WTC11 (cell line): ENCODE results near the gene SDF2. TPM values are rescaled to one million over a fixed set of nuclear protein-coding genes. Genes with fewer than 3 reads are reported as not detected.

Source experiments
- ATAC-seq: fragments of 200-7000 bp; cut with Tn5 transposase; 2 replicates; pipeline ENCODE4 v1.10.0; 2021; ENCODE audit warnings: mild to moderate bottlenecking, moderate library complexity
- CTCF ChIA-PET: fragments of 300-600 bp; sonication (Branson Sonifier 250); formaldehyde crosslinking; loops from one replicate; lab custom pipeline; 2021; ENCODE audit warnings: antibody characterized with exemption; lab: Charles Lee
- POLR2A ChIA-PET: fragments of 350-600 bp; sonication (Branson Sonifier 250); formaldehyde crosslinking; loops from one replicate; lab custom pipeline; 2021; ENCODE audit warnings: antibody characterized with exemption; lab: Charles Lee
- DNase-seq: peaks from one replicate; pipeline ENCODE4 v3.0.0; 2021; ENCODE audit warnings: low spot score
- H3K27ac Mint-ChIP-seq: 2 replicates; pipeline ENCODE4 v1.8.0; 2021; ENCODE audit warnings: mixed read lengths
- H3K27me3 Mint-ChIP-seq: 2 replicates; pipeline ENCODE4 v1.8.0; 2021; ENCODE audit warnings: low read depth, mild to moderate bottlenecking, moderate library complexity, mixed read lengths
- H3K36me3 Mint-ChIP-seq: 2 replicates; pipeline ENCODE4 v1.8.0; 2021; ENCODE audit warnings: mixed read lengths
- H3K4me1 Mint-ChIP-seq: 2 replicates; pipeline ENCODE4 v1.8.0; 2022; ENCODE audit warnings: mixed read lengths
- H3K4me3 Mint-ChIP-seq: 2 replicates; pipeline ENCODE4 v1.8.0; 2021; ENCODE audit warnings: mild to moderate bottlenecking, moderate library complexity, mixed read lengths
- H3K9me3 Mint-ChIP-seq: 2 replicates; pipeline ENCODE4 v1.8.0; 2021; ENCODE audit warnings: mixed read lengths
- AFF4 ChIP-seq: sonication (generic); formaldehyde crosslinking; IDR thresholded peaks from 2 replicates; pipeline ENCODE4 v1.8.1; 2023; ENCODE audit warnings: mild to moderate bottlenecking, missing genetic modification reagents, borderline replicate concordance
- AR ChIP-seq: fragments of 250-450 bp; sonication (Bioruptor Pico); IDR thresholded peaks from 2 replicates; pipeline ENCODE4 v1.9.0; 2021; ENCODE audit warnings: mild to moderate bottlenecking
- ATF2 ChIP-seq: sonication (generic); formaldehyde crosslinking; IDR thresholded peaks from 2 replicates; pipeline ENCODE4 v1.8.1; 2022; ENCODE audit warnings: low read depth, missing genetic modification reagents, borderline replicate concordance
- ATF6 ChIP-seq: sonication (generic); formaldehyde crosslinking; IDR thresholded peaks from 2 replicates; pipeline ENCODE4 v1.8.1; 2023; ENCODE audit warnings: mild to moderate bottlenecking, missing genetic modification reagents
- GTF2I ChIP-seq: fragments of 250-450 bp; sonication (Bioruptor Pico); conservative IDR thresholded peaks from 2 replicates; pipeline ENCODE4 v1.4.0; 2021; ENCODE audit warnings: mild to moderate bottlenecking
- IRF2 ChIP-seq: sonication (generic); formaldehyde crosslinking; IDR thresholded peaks from 2 replicates; pipeline ENCODE4 v1.8.0; 2022; ENCODE audit warnings: low read depth, missing genetic modification reagents, borderline replicate concordance
- MAX ChIP-seq: sonication (generic); formaldehyde crosslinking; IDR thresholded peaks from 2 replicates; pipeline ENCODE4 v1.8.0; 2022; ENCODE audit warnings: mild to moderate bottlenecking, missing genetic modification reagents
- PRRX2 ChIP-seq: fragments of 250-450 bp; sonication (Bioruptor Pico); IDR thresholded peaks from 2 replicates; pipeline ENCODE4 v1.8.0; 2021; ENCODE audit warnings: mild to moderate bottlenecking
- RELA ChIP-seq: sonication (generic); formaldehyde crosslinking; IDR thresholded peaks from 2 replicates; pipeline ENCODE4 v1.8.1; 2022; ENCODE audit warnings: missing genetic modification reagents, mild to moderate bottlenecking, borderline replicate concordance
- SMAD4 ChIP-seq: sonication (generic); formaldehyde crosslinking; IDR thresholded peaks from 2 replicates; pipeline ENCODE4 v1.8.0; 2022; ENCODE audit warnings: mild to moderate bottlenecking, missing genetic modification reagents
- TEAD1 ChIP-seq: sonication (generic); formaldehyde crosslinking; IDR thresholded peaks from 2 replicates; pipeline ENCODE4 v1.8.0; 2022; ENCODE audit warnings: mild to moderate bottlenecking, missing genetic modification reagents
- TP53 ChIP-seq: sonication (generic); formaldehyde crosslinking; IDR thresholded peaks from 2 replicates; pipeline ENCODE4 v1.8.1; 2023; ENCODE audit warnings: mild to moderate bottlenecking, missing genetic modification reagents
- ZNF263 ChIP-seq: sonication (generic); formaldehyde crosslinking; IDR thresholded peaks from 2 replicates; pipeline ENCODE4 v1.8.1; 2022; ENCODE audit warnings: low read depth, mild to moderate bottlenecking, moderate library complexity, missing genetic modification reagents
- ZNF317 ChIP-seq: sonication (generic); formaldehyde crosslinking; IDR thresholded peaks from 2 replicates; pipeline ENCODE4 v1.8.1; 2023; ENCODE audit warnings: low read depth, mild to moderate bottlenecking, moderate library complexity, missing genetic modification reagents, borderline replicate concordance
- ZNF396 ChIP-seq: fragments of 250-450 bp; sonication (Bioruptor Pico); IDR thresholded peaks from 2 replicates; pipeline ENCODE4 v1.8.0; 2021; ENCODE audit warnings: mild to moderate bottlenecking, moderate library complexity, borderline replicate concordance
- ZNF423 ChIP-seq: fragments of 250-450 bp; sonication (Bioruptor Pico); IDR thresholded peaks from 2 replicates; pipeline ENCODE4 v2.1.2; 2022; ENCODE audit warnings: mild to moderate bottlenecking, moderate library complexity
- ZNF425 ChIP-seq: fragments of 250-450 bp; sonication (Bioruptor Pico); conservative IDR thresholded peaks from 2 replicates; pipeline ENCODE4 v1.9.0; 2021; ENCODE audit warnings: mild to moderate bottlenecking
- total RNA-seq: library from RNA; stranded (reverse); gene quantifications from 3 replicates; pipeline ENCODE4 v1.2.3, GENCODE V29; 2021

The SDF2 gene
- total RNA-seq, 1 experiment from 2014 or later, result 49.4 TPM

GRCh38 chr17:28702026-28702751 lies 40.5 kb upstream of the SDF2 start:
- no peaks in the 10 kb centered on the region for H3K9me3 Mint-ChIP-seq
- H3K4me1 Mint-ChIP-seq, result peaks cover 24% of the 10 kb centered on the region
- DNase-seq (no peak), ATAC-seq (no peak)
- H3K4me3 Mint-ChIP-seq, result no peak overlapping the region
- peak overlapping the region; percentile 89 for H3K27ac Mint-ChIP-seq
- ChIA-PET POLR2A (interaction anchor here (1.0 kb wide), 2 partner anchors 17 to 25 kb away, joined by 3 read pairs; partner anchors contain the start of gene RPL23A), CTCF (interaction anchor here (0.8 to 1.9 kb wide), 5 partner anchors 9 to 72 kb away, joined by 3 to 8 read pairs (median 3); partner anchors contain the start of genes PROCA1, RPL23A and TLCD1)
- no peaks in the 10 kb centered on the region for H3K27me3 Mint-ChIP-seq
- TF ChIP-seq TEAD1 (CRISPR knock-in tag), result no peak
- no peak for TF ChIP-seq MAX (CRISPR knock-in tag)
- TF ChIP-seq ZNF263 (CRISPR knock-in tag), result no peak
- no peak for TF ChIP-seq ZNF396 (CRISPR knock-in tag)
- no peak for TF ChIP-seq RELA (CRISPR knock-in tag)
- no peak for TF ChIP-seq SMAD4 (CRISPR knock-in tag)
- TF ChIP-seq AR (CRISPR knock-in tag), result no peak
- no peak for TF ChIP-seq ZNF317 (CRISPR knock-in tag)
- peaks cover 57% of the 10 kb centered on the region for H3K36me3 Mint-ChIP-seq

GRCh38 chr17:28700830-28701492 lies 39.3 kb upstream of the SDF2 start:
- no peaks in the 10 kb centered on the region for H3K9me3 Mint-ChIP-seq
- peaks cover 13% of the 10 kb centered on the region for H3K4me1 Mint-ChIP-seq
- POLR2A ChIA-PET, result interaction anchor here (0.7 kb wide), 1 partner anchor 11 kb away, joined by 9 read pairs; the partner anchor contains the start of gene PROCA1
- TF ChIP-seq PRRX2, result no peak
- TF ChIP-seq ATF2 (CRISPR knock-in tag), result no peak
- no peak for TF ChIP-seq SMAD4 (CRISPR knock-in tag)
- no peak for TF ChIP-seq ZNF423 (CRISPR knock-in tag)
- no peak for TF ChIP-seq ATF6 (CRISPR knock-in tag)
- no peak for TF ChIP-seq TP53 (CRISPR knock-in tag)
- TF ChIP-seq GTF2I, result no peak
- no peak for TF ChIP-seq IRF2 (CRISPR knock-in tag)
- no peak for TF ChIP-seq ZNF425 (CRISPR knock-in tag)
- TF ChIP-seq AFF4, result no peak
- TF ChIP-seq ZNF317 (CRISPR knock-in tag), result no peak
- DNase-seq (no peak), ATAC-seq (peak; percentile 29; the same call in 1 of the 2 replicates)
- H3K27me3 Mint-ChIP-seq, result no peaks in the 10 kb centered on the region
- no peak overlapping the region for H3K4me3 Mint-ChIP-seq
- H3K27ac Mint-ChIP-seq, result no peak overlapping the region
- peaks cover 66% of the 10 kb centered on the region for H3K36me3 Mint-ChIP-seq
- CTCF ChIA-PET, result no interaction called here
